ENCODE measurements around the gene COQ8A.
"Not testable (repeated sequence)": the region's sequence is repeated elsewhere in the genome, so short reads cannot be mapped to it uniquely, and the experiment has no call there.

COQ8A gene

DNA sequence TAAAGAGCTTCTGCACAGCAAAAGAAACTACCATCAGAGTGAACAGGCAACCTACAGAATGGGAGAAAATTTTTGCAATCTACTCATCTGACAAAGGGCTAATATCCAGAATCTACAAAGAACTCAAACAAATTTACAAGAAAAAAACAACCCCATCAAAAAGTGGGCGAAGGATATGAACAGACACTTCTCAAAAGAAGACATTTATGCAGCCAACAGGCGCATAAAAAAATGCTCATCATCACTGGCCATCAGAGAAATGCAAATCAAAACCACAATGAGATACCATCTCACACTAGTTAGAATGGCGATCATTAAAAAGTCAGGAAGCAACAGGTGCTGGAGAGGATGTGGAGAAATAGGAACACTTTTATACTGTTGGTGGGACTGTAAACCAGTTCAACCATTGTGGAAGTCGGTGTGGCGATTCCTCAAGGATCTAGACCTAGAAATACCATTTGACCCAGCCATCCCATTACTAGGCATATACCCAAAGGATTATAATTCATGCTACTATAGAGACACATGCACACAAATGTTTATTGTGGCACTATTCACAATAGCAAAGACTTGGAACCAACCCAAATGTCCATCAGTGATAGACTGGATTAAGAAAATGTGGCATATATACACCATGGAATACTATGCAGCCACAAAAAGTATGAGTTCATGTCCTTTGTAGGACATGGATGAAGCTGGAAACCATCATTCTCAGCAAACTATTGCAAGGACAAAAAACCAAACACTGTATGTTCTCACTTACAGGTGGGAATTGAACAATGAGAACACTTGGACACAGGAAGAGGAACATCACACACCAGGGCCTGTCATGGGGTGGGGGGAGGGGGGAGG lies 10.6 kb upstream of the COQ8A start:
- DNase-seq: not testable (repeated sequence)

DNA sequence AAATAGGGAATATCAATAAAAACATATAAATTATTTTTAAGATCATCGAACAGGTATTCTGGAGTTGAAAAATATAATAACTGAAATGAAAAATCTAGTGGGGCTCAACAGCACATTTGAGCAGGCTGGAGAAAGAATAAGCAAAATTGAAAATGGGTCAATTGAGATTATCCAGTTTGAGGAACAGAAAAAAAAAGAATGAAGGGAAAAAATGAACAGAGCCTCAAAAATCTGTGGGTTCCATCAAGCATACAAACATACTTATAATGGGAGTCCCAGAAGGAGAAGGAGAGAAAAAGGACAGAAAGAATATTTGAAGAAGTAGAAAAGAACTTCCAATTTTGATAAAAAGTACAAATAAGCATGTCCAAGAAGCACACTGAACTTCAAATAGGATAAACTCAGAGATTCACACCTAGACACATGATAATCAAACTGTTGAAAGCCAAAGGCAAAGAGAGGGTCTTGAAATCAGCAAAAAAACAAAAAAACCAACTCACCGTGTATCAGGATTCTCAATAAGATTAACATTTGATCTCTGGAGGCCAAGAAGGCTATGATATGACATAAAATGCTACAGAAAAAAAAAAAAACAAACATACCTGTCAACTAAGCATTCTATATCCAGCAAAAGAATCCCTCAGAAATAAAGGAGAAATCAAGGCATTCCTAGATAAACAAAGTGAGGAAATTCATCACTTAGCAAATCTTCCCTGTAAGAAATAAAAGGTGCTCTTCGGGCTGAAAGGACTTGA lies 5.4 kb upstream of the COQ8A start:
- DNase-seq: no peak

DNA sequence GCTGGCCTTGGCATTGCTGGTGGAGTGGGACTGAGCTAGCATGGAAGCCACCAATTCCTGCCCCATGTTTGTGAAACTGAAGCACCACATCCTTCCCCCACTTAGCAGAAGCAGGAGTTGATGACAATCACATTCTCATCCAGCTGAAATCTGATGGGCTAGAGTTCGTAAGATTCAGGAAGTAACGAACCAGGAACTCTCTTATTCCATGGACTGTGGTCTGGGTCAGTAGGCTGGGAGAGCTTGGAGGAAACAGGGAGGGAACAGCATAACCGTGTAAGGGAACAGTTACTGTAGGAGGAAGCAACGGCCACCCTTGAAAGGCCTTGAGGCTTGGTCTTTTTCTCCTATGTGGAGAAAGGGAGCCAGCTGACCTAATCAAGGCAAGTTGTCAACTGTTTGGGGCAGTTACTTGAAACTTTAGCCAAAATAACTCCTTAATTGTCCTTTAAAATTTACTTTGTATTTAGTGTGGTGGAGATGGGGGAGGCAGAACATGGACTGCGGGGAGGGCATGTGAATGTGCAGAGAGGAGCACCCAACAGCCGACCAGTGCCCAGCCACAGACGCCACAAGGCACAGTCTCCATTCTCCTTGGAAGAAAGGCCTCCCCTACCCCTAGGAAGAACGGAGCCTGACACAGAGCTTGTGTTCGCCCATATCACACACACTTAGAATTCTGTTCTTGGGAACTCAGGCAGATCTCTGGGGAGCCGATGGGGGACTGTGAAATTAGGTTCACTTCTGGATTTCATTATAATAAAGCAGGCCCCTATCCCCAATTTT lies 2.0 kb upstream of the COQ8A start:
- no peak for DNase-seq

DNA sequence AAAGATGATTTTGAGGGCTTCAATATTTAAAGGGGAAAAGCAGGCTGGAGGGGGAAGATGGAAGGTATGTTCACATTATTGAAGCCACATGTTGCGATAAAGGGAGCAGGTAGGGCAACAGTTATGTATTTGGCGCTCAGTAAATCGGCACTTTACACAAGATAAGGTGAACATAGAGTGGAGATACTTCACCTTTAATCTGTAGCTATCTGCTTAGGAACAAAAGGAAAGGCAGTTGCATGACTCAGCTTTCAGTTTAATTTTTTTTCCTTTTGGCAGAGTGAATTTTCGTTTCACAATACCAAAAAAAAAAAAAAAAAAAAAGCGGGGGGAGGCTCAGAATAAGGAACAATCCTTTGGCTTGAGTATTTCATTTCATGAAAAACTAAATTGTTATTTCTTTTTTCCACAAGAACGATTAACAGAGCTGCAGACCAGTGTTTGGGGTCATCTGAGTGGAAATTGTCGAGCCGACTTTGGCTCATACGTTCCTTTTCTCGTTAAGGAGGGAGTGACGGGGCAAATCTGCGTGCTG lies 1.1 kb upstream of the COQ8A start:
- no peak for DNase-seq

DNA sequence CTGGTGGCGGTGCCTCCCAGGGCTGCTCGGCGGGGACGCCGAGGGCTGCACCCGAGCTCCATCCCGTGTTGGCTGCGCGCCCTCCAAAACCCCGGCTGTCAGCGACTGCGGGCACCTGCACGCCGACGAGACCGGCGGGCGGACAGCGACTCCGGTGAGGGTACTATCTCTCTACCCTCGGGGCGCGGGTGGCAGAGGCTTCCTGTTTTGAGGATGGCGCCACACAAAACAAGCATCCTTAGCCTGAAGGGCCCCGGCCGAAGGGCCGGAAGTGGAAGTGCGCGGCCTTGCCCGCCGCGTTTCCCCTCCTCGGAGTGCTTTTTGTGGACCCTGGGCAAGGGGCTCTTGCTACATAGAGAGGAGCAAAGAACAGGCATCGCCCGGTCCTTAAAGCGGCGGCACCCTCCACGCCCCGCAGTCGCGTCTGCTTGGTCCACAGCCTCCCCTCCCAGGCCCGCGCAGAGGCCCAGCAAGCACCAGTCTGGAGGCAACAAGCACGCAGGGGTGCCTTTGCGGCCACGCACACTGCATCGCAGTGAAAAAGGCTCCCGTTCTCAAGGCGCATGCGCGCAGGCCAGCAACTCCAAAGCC lies 561 bp upstream of the COQ8A start:
- DNase-seq: no peak

DNA sequence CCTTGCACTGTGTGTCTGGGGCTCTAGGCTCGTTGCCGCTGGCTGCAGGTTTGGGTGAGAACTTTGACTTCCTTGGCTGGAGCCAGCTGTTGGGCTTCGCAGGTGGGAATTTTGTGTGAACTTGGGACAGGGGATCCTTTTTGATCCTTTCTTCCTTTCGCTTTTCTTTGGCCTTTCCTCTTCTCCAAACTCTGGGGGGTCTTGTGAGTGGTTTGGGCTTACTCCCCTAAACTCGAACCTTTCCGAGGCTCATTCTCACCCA lies 643 bp downstream of the COQ8A start:
- no peak for DNase-seq

DNA sequence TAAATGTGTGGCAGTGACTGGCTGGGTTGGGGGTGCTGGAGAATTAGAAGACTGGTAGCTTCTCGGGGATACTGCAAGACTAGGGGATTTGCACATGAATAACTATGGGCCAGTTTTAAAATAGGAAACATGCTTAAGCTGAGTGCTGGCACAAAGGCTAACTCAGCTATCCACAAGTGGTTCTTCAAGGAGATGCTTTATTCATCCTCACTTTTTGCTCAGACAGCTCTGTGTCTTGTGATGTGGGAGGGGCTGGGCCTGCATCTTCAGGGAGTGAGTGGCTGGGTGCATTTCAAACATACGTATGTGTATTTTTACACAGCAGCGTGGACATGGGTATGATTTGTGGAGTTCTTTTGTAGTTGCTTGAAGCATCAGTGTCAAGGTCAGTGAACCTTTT lies 2.3 kb downstream of the COQ8A start:
- no peak for DNase-seq

DNA sequence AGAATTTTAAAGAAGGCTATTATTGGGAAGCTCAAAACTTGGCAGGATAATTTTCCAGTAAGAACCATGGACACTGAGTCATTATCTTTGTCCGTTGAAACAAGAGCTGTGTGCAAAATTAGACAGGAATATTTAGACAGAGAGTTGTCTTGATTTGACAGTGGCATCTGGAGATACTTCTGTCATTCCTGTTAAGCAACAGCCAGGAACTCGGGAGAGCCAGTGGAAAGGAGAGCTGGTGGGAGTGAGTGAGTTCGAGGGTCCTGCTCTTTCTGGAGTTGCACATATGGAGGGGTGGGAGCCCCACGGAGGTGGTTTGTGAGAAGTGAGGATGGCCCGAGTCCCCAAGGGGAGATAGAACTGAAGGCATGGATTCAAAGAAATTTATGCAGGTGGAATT lies 3.1 kb downstream of the COQ8A start:
- DNase-seq: no peak

DNA sequence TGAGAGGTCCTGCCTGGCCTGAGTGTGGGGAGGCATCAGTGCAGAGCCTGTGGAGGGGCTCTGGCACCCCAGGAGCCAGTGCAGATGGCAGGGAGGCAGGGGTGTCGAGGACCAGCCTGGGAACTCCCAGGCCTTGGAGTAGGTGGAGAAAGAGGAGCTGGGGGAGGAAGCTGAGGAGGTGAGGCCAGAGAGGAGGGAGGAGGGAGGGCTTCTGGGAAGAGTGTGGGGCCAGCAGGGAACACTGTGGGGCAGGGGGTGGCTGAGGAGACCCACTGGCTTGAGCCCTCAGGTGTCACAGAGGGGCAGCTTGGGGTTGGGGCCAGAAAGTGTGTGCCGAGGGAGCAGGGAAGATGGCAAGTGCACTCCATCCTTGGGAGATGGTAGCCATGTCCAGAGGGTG lies 3.8 kb downstream of the COQ8A start:
- DNase-seq: no peak

DNA sequence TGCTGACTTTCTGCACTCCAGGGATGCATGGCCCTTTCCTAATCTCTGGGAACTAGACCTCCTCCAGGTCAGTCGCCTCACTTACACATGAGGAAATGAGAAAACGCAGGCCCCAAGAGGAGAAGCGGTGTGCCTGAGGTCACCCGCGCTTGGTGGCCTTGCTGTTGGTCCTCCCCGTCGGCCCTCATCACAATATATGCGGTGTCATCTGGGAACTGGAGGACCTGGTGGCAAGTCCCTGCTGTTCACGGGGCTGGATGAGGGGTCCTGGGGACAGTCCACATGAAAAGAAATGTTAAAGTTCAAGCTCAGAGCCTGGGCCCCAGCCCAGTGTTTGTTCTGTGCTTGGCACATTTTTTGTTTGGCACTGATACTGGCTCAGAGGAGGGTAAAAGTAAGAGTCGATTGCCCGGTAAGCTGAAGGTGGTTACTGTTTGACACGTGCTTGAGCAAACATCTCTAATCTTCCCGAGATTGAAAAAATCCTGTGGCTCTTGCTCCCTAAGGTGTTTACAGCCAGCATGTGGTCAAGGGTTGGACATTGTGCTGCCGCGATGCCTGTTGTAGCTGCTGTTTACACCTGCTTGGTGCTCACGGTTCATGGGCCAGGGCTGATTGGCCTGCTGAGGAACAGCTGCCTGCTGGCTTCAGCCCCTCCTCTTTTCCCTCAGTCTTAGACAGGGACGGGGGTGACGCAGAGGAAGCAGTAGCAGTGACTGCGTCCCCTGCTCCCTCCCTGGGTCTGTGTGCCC lies 5.2 kb downstream of the COQ8A start:
- DNase-seq: no peak

DNA sequence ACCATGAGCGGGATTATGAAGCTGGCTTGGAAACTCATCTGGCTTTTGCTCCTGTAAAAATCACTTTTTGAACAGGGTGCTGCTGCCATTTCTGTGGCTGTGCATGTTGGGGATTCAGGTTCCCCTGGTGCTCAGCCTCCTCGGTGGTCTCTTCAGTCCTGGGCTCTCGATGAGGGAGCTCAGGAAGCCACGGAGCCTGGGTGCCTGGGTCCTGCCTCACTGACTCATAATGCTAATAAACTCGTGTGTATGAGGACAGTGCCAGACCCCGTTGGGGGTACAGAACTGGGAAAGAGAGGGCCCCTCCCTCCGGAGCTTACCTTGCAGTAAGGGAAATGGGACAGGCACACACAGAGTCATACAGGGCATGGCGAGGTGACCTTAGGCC lies 5.8 kb downstream of the COQ8A start:
- no peak for DNase-seq

DNA sequence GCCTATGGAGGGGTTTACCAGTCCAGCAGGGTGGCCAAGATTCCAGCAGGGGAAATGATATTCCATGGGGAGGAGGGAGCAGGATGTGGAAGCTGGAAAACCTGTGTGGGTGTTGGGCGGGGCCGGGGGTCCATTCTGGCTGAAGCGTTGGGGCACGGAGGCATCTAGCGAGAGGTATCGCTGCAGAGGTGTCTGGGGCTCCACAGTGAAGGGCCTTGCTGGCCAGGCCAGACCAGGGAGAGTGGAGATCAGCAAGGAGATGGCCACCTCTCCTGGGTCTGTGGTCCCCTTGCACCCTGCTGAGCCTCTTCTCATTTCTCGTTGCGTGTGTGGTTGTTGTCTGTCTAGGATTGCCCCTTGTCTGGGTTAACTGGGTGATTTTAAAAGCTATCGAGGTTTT lies 6.2 kb downstream of the COQ8A start:
- no peak for DNase-seq

DNA sequence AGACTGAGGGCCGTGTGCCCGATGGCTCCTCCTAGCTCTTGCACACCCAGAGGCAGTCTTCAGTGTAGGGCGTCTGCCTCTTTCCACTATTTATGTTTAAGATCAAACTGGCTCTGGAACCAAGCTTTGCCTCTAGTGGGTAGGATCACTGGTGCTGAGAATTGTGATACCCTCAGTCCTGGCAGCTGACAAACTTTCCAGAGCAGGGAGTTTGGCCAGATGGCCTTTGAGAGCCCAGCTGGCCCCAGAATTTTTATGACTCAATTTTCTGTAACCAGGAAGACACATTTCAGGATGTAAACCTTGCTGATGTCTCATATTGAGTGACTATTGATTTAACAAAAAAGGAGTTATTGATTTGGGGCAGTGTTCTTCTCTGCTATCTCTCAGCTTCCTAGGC lies 6.7 kb downstream of the COQ8A start:
- DNase-seq: no peak

DNA sequence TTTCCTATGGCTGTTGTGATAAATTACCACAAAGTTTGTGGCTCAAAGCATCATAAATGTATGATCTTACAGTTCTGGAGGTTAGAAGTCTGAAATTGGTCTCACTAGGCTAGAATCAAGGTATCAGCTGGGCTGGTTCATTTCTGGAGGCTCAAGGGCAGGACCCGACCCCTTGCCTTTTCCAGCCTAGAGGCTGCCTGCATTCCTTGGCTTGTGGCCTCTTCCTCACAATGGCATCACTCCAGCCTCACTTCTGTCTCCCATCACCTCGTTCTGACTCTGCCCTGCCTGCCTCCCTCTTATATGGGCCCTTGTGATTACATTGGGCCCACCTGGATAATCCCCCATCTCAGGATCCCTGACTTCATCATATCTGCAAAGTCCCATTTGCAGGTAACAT lies 8.0 kb downstream of the COQ8A start:
- no peak for DNase-seq

DNA sequence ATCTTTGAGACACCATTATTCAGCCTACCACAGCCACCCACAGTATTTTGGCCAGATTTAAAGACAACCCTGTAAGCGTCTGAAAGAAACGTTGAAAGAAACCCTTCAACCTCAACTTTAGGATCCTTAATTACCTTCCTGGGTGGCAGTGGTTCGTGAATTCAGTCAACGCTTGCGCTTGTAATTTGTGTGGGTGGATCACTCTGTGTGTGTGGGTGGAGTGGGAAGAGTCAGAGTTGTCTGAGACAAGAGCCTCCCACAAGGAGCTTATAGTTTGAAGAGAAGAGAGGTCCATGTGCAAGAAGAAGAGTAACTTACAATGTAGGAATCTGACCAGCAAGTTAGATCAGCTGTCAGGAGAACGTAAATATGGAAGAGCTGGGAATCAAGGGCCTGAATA lies 8.4 kb downstream of the COQ8A start:
- DNase-seq: no peak

DNA sequence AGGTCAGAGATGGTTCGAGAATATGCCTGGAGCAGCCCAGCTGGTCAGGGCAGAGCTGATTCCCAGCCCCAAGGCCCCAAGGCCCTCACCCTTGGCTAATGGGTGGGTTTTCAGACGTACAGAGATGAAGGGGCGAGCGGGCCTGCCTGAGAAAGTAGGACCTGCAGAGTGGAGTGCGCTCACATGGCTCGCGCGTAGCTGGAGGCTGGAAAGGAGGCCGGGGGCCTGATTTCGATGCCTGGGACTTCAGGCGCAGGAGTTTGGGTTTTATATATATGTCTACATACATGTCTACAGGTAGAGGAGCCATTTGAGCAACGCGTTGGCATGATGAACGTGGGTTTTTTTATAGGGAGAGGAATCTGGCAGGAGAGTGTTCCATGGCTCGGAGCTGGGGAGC lies 8.9 kb downstream of the COQ8A start:
- no peak for DNase-seq

DNA sequence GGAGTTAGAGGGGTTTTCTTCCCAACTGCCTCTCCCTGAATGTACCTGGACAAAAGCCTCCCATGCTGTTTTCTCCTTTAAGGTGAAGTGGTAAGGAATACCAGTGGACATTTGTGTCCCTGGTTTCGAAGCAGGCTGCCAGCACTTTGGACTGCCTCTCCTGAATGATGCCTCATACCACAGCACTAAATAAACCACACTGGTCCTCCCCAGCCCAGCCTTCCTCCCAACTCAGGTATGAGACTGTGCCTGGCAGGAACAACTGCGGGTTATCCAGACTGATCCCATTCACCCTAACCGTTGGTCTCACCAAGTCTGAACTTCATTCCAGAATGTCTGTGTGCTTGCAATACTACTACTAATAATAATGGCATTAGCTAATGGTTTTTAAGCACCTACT lies 9.3 kb downstream of the COQ8A start:
- no peak for DNase-seq

DNA sequence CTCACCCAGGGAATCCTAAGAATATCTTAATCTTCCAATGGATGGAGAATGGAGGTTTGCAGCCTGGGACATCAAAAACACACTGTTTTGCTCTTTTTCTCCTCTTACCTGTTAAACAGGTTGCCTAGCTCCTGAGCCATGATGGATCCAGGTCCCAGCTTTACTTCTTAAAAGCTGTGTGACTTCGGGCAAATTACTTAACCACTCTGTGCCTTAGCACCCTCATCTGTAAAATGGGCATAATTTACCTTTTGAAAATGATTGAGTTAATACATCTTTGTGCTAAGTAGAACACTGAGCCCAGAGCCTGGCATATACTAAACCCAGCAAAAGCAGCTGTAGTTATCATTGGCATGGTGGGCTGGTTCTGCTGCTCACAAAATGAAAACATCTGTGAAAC lies 10.2 kb downstream of the COQ8A start:
- DNase-seq: no peak

DNA sequence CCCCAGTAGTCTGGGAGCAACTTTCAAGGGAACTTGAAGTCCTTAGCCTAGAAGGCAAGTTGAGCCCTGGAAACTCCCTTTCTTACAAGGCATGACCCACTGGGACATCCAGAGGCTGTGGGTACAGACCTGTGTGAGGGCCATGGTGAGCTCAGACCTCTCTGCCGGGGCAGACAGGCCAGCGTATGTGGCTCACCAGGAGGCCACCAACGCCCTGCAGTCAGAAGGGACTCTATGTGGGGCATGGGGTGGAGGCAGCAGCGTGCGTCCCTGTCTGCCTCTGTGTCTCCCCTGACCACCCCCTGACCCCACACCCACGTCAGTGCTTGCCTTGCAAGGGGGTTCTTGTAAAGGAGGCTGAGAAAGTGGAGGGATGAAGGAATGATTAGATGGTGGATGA lies 10.8 kb downstream of the COQ8A start:
- no peak for DNase-seq

DNA sequence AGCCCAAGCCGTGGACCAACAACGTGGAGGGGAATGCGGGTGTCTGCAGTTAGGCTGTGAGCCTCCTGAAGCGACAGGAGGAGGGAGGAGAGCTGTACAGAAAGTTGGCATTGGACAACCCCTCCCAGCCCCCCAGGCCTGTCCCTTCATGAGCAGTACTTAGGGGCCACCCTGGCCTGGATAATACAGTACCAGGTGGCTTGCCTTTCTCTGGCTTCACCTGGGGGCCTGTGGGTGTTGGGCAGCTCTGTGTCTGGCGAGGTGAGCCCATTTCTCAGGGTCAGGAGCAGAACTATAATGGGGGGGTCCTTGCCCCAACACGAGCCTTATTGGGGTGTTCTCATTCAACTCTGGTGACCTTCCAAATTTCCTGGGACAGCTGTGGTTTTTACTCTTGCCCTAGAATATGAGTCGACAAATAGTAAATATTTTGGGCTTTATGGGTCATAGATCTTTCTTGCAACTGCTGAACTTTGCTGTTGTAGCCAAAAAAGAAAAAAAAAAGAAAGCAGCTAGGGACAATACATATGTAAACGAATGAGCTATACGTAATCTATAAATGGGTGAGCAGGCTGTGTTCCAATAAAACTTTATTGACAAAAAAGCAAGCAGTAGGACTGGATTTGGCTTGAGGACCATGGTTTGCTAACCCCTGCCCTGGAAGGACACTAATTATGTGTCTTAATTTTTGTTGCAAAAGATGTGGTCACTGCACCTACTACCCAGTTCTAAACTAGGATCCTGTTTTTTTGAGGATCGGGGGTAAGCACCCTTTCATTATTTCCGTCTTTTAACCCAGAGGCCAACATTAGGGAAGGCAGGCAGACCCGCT lies 11.4 kb downstream of the COQ8A start:
- DNase-seq: no peak

DNA sequence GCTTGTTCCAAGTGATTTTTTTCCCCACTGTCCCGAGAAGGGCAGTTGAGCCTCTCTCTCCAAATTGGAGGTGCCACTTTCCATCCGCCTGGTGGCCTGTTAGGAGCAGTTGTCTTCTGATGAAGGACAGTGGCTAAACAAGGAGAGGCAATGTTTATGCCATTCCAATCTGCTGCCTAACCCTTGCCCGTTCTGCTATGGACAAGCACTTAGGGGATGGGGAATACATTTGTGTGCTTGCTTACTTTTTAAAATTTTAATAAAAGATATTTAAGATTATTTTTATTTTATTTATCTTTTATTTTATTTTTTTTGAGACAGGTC lies 12.0 kb downstream of the COQ8A start:
- DNase-seq: no peak

Measured in activated CD8-positive, alpha-beta memory T cell treated with anti-CD3 and anti-CD28 coated beads, Interleukin-2, amount 50 U/mL, for 48 hours (primary cell).